Measurements from ENCODE around the gene PSMB1.
"Not testable (repeated sequence)": the region's sequence is repeated elsewhere in the genome, so short reads cannot be mapped to it uniquely, and the experiment has no call there.

Gene PSMB1

DNA sequence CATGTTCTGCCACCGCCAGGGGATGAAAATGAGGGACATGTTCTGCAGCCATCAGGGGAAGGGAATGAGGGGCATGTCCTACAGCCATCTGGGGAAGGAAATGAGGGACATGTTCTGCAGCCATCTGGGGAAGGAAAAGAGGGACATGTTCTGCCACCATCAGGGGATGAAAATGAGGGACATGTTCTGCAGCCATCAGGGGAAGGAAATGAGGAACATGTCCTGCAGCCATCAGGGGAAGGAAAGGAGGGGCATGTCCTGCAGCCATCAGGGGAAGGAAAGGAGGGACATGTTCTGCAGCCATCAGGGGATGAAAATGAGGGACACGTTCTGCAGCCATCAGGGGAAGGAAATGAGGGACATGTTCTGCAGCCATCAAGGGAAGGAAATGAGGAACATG lies 50.8 kb downstream of the PSMB1 start:
- not testable (repeated sequence) for DNase-seq

- DNase-seq = no peak
Measured at GRCh38 chr6:170500955-170501590, 52.0 kb downstream of the PSMB1 start.

- no peak for DNase-seq
Measured at GRCh38 chr6:170497841-170498301, 55.2 kb downstream of the PSMB1 start.

GRCh38 chr6:170493354-170493753 lies 59.8 kb downstream of the PSMB1 start:
- DNase-seq = no peak

DNA sequence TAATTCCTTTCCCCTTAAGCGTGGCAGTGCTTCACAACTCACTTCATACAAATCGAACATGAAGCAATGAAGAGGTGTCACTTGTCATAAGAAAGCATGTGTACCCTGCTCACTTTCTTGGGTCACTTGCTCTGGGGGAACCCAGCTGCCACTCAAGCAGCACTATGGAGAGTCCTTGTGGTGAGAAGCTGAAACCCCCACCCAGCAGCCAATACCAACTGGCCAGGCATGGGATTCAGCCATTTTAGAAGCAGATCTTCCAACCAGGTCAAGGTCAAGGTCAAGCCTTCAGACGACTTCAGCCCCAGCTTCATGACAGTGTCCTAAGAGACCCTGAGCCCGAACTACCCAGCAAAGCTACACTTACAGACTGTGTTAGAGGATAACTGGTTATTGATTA lies 62.8 kb downstream of the PSMB1 start:
- DNase-seq = no peak

GRCh38 chr6:170489836-170490235 lies 63.3 kb downstream of the PSMB1 start:
- DNase-seq = no peak

DNA sequence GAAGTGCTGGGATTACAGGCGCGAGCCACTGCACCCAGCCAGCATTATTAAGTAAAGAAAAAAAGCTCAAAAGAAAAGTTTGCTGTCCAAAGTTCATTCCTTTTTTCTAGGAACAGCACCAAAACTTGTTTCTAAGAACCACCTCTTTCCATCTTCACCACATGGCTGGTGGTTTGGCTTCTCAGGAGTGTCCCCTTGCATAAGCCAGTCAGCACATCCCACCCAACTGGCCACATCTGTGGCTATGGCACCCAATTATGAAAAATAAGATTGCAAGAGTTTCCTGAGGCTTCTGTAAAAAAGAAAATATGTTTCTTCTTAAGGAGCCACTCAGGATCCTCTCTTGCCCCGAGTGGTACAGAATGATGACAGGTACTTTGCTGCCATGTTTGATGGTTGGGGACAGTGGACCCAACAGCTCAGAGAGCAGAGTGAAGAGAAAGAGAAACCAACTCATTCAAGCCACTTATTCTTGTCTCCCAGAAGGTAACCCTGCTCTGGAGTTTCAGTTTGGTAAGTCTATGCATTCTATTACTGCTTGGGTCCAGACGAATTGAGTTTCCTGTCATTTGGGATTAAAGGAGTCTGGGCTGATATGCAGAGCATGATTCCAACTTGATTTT lies 65.3 kb downstream of the PSMB1 start:
- no peak for DNase-seq

DNA sequence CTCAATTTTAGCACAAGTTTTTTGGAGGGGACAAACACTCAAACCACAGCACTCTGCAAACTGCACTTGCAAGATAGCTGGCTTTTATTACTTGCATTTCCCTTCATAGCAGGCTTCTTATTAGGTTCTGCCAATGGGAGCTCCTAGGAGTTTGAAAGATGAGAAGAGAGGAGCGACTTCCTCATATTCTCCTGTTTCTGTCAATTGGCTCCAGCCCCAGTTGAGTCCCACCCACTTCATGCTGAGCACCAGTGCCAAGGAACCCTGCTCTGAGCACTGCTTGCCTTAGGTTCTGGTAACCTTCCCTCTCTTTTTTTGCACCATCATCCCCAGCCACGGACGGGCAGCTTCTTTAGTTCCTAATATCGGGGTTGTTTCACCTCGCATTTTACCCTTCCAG lies 67.9 kb downstream of the PSMB1 start:
- no peak for DNase-seq

All from activated gamma-delta T cell treated with Interleukin-2 at 50 U/mL for 16 hours (primary cell).